Smooth muscle cell (in vitro differentiated cells): ENCODE measurements around the gene PCNP. TPM values are rescaled to one million over a fixed set of nuclear protein-coding genes. Genes with fewer than 3 reads are reported as not detected.

Experiments used
- DNase-seq: peaks from one replicate; lab custom pipeline; 2025; ENCODE audit not compliant: unreplicated experiment; lab: John Stamatoyannopoulos, UW
- H2AFZ ChIP-seq: fragments of 200-600 bp; sonication (generic); 2 replicates; pipeline ENCODE4 v1.6.0; 2016; ENCODE audit warnings: antibody characterized with exemption, low read depth, mild to moderate bottlenecking
- H3F3A ChIP-seq: fragments of 200-600 bp; sonication (generic); 2 replicates; pipeline ENCODE4 v1.6.0; 2017; ENCODE audit warnings: antibody characterized with exemption, low read depth
- H3K27ac ChIP-seq: fragments of 200-600 bp; sonication (generic); 2 replicates; pipeline ENCODE4 v1.5.1; 2016; ENCODE audit warnings: low read depth, mild to moderate bottlenecking
- H3K27me3 ChIP-seq: fragments of 200-600 bp; sonication (generic); 2 replicates; pipeline ENCODE4 v1.6.1; 2016; ENCODE audit warnings: low read depth, mild to moderate bottlenecking
- H3K36me3 ChIP-seq: fragments of 200-600 bp; sonication (generic); 2 replicates; pipeline ENCODE4 v1.5.1; 2016; ENCODE audit warnings: low read depth
- H3K4me1 ChIP-seq: fragments of 200-600 bp; sonication (generic); 2 replicates; pipeline ENCODE4 v1.5.1; 2016; ENCODE audit warnings: low read depth
- H3K4me2 ChIP-seq: fragments of 200-600 bp; sonication (generic); 2 replicates; pipeline ENCODE4 v1.6.0; 2016; ENCODE audit warnings: mild to moderate bottlenecking
- H3K4me3 ChIP-seq: fragments of 200-600 bp; sonication (generic); 2 replicates; pipeline ENCODE4 v1.5.1; 2016; ENCODE audit warnings: mild to moderate bottlenecking
- H3K79me2 ChIP-seq: fragments of 200-600 bp; sonication (generic); 2 replicates; pipeline ENCODE4 v1.6.0; 2016; ENCODE audit warnings: low read depth, mild to moderate bottlenecking
- H3K9ac ChIP-seq: fragments of 200-600 bp; sonication (generic); 2 replicates; pipeline ENCODE4 v1.6.0; 2016; ENCODE audit warnings: low read depth
- H3K9me3 ChIP-seq: fragments of 200-600 bp; sonication (generic); replicated peaks from 2 replicates; pipeline ENCODE4 v1.5.1; 2016; ENCODE audit warnings: low read depth
- H4K20me1 ChIP-seq: fragments of 200-600 bp; sonication (generic); 2 replicates; pipeline ENCODE4 v1.6.0; 2016; ENCODE audit warnings: low read depth
- WGBS: methylation state at CpG from one replicate; pipeline ENCODE4 v1.1.7; 2016; ENCODE audit warnings: low lambda C conversion rate; 5-methylcytosine and 5-hydroxymethylcytosine counted together
- polyA plus RNA-seq: library from polyadenylated mRNA; unstranded; fragments of >200 nt; fragmentation: Nextera tagmentation; extraction: Ambion mirVana; gene quantifications from 2 replicates; pipeline ENCODE4 v1.2.1, GENCODE V29; 2016
- total RNA-seq: library from RNA; depleted of rRNA; stranded (reverse); fragments of >200 nt; gene quantifications from 2 replicates; pipeline ENCODE4 v1.2.3, GENCODE V29; 2014
- TF ChIP-seq, protein P1 (sequence below): fragments of 200-600 bp; sonication (generic); IDR thresholded peaks from 2 replicates; pipeline ENCODE4 v1.5.1; 2017; ENCODE audit warnings: borderline replicate concordance, mild to moderate bottlenecking, antibody characterized with exemption; ENCODE audit not compliant: insufficient read depth, poor library complexity, severe bottlenecking

Gene PCNP
- total and polyA plus RNA-seq, 2 experiments from 2014 or later = 105 to 137 TPM

DNA sequence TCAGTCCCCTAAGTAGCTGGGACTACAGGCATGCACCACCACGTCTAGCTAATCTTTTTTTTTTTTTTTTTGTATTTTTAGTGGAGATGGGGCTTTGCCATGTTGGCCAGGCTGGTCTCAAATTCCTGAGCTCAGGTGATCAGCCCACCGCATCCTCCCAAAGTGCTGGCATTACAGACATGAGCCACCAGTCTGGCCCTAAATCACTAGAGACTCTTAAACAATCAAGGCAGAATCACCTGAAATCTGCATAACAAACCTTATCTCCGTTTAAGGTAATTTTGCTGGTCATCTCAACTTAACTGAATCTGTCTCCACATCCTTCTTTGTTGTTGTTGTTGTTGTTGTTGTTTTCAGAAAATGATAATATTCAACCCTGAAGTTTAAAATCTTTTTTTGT is 17.9 kb upstream of the PCNP start:
- no peak overlapping the region for H3K9ac ChIP-seq
- no peaks in the 10 kb centered on the region for H3K4me1 ChIP-seq
- H3K4me2 ChIP-seq = no peak overlapping the region
- no peaks in the 10 kb centered on the region for H4K20me1 ChIP-seq
- H3K27ac ChIP-seq = no peak overlapping the region
- 43% methylated on average over 3 of the region's 3 CpGs for WGBS
- no peaks in the 10 kb centered on the region for H3K36me3 ChIP-seq
- H2AFZ ChIP-seq = no peak overlapping the region
- H3K79me2 ChIP-seq = no peaks in the 10 kb centered on the region
- no peaks in the 10 kb centered on the region for H3F3A ChIP-seq
- TF ChIP-seq, protein P1, sequence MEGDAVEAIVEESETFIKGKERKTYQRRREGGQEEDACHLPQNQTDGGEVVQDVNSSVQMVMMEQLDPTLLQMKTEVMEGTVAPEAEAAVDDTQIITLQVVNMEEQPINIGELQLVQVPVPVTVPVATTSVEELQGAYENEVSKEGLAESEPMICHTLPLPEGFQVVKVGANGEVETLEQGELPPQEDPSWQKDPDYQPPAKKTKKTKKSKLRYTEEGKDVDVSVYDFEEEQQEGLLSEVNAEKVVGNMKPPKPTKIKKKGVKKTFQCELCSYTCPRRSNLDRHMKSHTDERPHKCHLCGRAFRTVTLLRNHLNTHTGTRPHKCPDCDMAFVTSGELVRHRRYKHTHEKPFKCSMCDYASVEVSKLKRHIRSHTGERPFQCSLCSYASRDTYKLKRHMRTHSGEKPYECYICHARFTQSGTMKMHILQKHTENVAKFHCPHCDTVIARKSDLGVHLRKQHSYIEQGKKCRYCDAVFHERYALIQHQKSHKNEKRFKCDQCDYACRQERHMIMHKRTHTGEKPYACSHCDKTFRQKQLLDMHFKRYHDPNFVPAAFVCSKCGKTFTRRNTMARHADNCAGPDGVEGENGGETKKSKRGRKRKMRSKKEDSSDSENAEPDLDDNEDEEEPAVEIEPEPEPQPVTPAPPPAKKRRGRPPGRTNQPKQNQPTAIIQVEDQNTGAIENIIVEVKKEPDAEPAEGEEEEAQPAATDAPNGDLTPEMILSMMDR = no peak
- no peaks in the 10 kb centered on the region for H3K9me3 ChIP-seq
- no peak for DNase-seq
- H3K27me3 ChIP-seq = no peaks in the 10 kb centered on the region
- no peak overlapping the region for H3K4me3 ChIP-seq

DNA sequence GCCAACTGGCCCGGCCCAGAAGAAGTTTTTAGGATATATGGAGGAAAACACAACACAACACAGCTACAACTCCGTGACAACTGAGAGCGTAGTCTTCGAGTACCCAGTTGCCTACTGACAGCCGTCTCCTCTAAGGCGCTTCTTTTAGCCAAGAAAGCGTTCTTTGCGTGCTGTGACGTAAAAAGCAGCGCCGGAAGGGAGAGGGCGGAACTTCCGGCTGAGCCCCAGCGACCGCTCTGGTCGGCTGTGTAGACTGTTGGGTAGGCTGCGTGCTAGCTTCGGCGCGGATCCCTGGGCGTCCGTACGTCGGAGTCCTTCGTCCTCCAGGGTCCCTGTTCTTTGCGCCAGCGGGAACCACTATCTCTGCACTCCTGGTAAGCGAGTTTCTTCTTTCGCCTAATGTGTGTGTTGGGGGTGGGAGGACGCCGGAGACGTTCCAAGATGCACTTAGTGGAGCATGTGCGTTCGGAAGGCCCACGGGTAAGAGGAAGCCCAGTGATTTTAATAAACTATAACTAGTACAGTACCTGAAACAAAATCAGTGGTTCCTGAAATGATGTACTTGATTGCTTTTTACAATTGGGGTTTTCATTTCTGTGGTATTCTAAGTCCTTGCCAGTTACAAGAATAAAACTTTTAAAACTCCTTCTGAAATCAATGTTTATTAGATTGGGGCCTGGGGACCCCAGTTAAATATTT is 12.2 kb upstream of the PCNP start, which contains the start of gene TRMT10C:
TSS of gene TRMT10C (plus strand) at position 239 of the 699 bp plus-strand sequence. CDS start 2,914 bp downstream, outside the sequence.
- Histone ChIP-seq H3K4me1 (peaks cover 6% of the 10 kb centered on the region), H3K27me3 (no peaks in the 10 kb centered on the region), H3K4me3 (peak within 1 kb of the TSS; percentile 79), H3F3A (peaks cover 3% of the 10 kb centered on the region), H3K9me3 (no peaks in the 10 kb centered on the region), H3K4me2 (peak within 1 kb of the TSS; percentile 90), H4K20me1 (peaks cover 22% of the 10 kb centered on the region), H3K9ac (peak within 1 kb of the TSS; percentile 91), H3K27ac (peak within 1 kb of the TSS; percentile 82), H2AFZ (peak within 1 kb of the TSS; percentile 63), H3K36me3 (peaks cover 11% of the 10 kb centered on the region), H3K79me2 (peaks cover 46% of the 10 kb centered on the region)
- TF ChIP-seq, protein P1 = no peak
- peak; percentile 52 for DNase-seq
- WGBS = under 1% methylated on average over 35 of the region's 35 CpGs

DNA sequence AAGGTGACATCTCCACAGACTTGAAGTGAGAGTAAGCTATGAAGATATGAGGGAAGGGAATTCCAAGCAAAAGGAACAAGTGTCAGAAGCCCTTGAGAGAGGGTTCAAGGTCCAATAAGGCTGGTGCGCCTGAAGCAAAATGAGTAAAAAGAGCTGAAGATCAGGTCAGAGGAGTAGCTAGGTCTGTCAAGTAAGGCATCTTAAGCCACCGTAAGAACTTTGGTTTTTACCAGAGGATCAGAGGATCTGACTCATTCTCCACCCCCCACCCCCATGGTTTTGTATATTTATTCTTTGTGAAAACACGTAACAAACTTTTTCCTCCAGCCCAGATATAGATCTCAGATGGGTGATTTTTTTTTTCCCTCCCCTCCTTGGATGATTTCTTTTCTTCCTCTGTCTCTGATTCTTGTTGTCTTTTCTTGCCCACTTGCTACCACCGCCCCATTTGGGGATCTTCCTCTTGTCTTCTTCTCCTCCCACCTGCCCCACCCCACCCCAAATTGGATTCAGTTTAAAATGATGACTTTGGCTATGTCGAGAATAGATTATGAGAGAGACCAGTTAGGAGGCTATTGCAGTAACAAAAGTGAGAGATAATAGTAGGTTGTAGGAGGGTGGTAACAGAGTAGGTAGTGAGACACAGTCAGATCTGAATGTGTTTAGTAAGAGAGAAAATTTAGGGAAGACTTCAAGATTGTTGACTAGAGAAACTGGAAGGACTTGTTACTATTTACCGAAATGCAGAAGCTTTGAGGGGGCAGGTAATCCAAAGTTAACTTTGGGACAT is 6.3 kb upstream of the PCNP start:
- H3K4me3 ChIP-seq = no peak overlapping the region
- WGBS = 58% methylated on average over 6 of the region's 6 CpGs
- H3K9me3 ChIP-seq = no peaks in the 10 kb centered on the region
- H3F3A ChIP-seq = peaks cover 10% of the 10 kb centered on the region
- no peaks in the 10 kb centered on the region for H3K27me3 ChIP-seq
- H2AFZ ChIP-seq = no peak overlapping the region
- peak overlapping the region; percentile 17 for H3K27ac ChIP-seq
- no peak overlapping the region for H3K9ac ChIP-seq
- peaks cover 9% of the 10 kb centered on the region for H3K4me1 ChIP-seq
- peaks cover 11% of the 10 kb centered on the region for H3K36me3 ChIP-seq
- peak overlapping the region; percentile 40 for H3K4me2 ChIP-seq
- TF ChIP-seq, protein P1 = no peak
- H3K79me2 ChIP-seq = peaks cover 37% of the 10 kb centered on the region
- peaks cover 28% of the 10 kb centered on the region for H4K20me1 ChIP-seq
- no peak for DNase-seq
